Ovary (tissue), 10 donors: ENCODE results near the gene PCSK1N. TPM values are rescaled to one million over a fixed set of nuclear protein-coding genes. Genes with fewer than 3 reads are reported as not detected.
"Not testable (repeated sequence)": the region's sequence is repeated elsewhere in the genome, so short reads cannot be mapped to it uniquely, and the experiment has no call there.

ENCODE experiments used
- DNase-seq, 5 donors: peaks; one replicate each; pipeline ENCODE4 v3.0.0-alpha.2; 2019 to 2020
- H3K27ac ChIP-seq, 2 donors: fragments of 200-600 bp; one replicate each; pipeline versions ENCODE4 v1.5.1 to v1.8.0; 2019 to 2022
- H3K27me3 ChIP-seq: fragments of 200-600 bp; one replicate; pipeline ENCODE4 v1.8.0; 2022
- H3K36me3 ChIP-seq: fragments of 200-600 bp; sonication (generic); one replicate; pipeline ENCODE4 v1.5.1; 2019
- H3K4me1 ChIP-seq: one replicate; pipeline ENCODE4 v1.8.1; 2013; ENCODE audit warnings: mild to moderate bottlenecking, moderate library complexity; ENCODE audit not compliant: insufficient read depth
- H3K4me3 ChIP-seq: fragments of 200-600 bp; sonication (generic); one replicate; pipeline ENCODE4 v1.5.1; 2017
- H3K9me3 ChIP-seq, 2 donors: fragments of 200-600 bp in 1 of 2; sonication (generic) in 1 of 2; one replicate each; pipeline versions ENCODE4 v1.5.1 to v1.8.1; 2013 to 2019; ENCODE audit warnings: mild to moderate bottlenecking in 1 of 2, moderate library complexity in 1 of 2
- EP300 ChIP-seq: sonication (generic); formaldehyde crosslinking; IDR thresholded peaks from one replicate; pipeline ENCODE4 v1.6.1; 2017; ENCODE audit warnings: antibody characterized with exemption
- POLR2A ChIP-seq: fragments of 450-650 bp; IDR thresholded peaks from one replicate; pipeline ENCODE4 v1.6.1; 2017; ENCODE audit warnings: antibody characterized with exemption, mild to moderate bottlenecking, moderate library complexity
- WGBS, 3 donors: extraction: QIAGEN DNeasy Blood & Tissue Kit in 1 of 3; methylation state at CpG; one replicate each; pipeline versions ENCODE4 v1.1.5 to v1.1.7; 2013 to 2017; 5-methylcytosine and 5-hydroxymethylcytosine counted together
- intact Hi-C, 4 donors: fragments of 100-400 bp; cut with DNase I; formaldehyde crosslinking; loops; one replicate each; pipeline versions ENCODE4 v1.11.0 to v1.15.1; 2022 to 2023
- long read RNA-seq, 3 donors: library from polyadenylated mRNA in 2 of 3; unstranded in 2 of 3; transcript quantifications; one replicate each; pipeline ENCODE4 v2.0.0 and lab custom pipeline, GENCODE V29; 2021 to 2026
- polyA plus RNA-seq, 2 donors: library from polyadenylated mRNA; stranded (reverse); fragments of 200-250 nt in 1 of 2; fragments of 350-450 nt in 1 of 2; fragmentation: Illumina TruSeq in 1 of 2; extraction: RNeasy Lipid Tissue Mini Kit (QIAGEN cat#74804) in 1 of 2; gene quantifications; one replicate each; pipeline ENCODE4 v1.2.3, GENCODE V29; 2013 to 2014
- total RNA-seq, 7 donors: library from RNA; depleted of rRNA in 2 of 7; stranded (reverse); fragments of >200 nt in 2 of 7; fragmentation: NEBNext Ultra II Directional in 3 of 7; extraction: Animal tissue kit (Norgen Biotek cat#: 25700) in 3 of 7; gene quantifications; one replicate each; pipeline versions ENCODE4 v1.1.0 to v1.2.4, GENCODE V29; 2016 to 2023
- TF ChIP-seq, protein P1 (sequence below), 3 donors: fragments of 450-650 bp in 2 of 3; fragments of 200-600 bp in 1 of 3; IDR thresholded peaks; one replicate each; pipeline versions ENCODE4 v1.5.1 to v1.8.0; 2016 to 2022; ENCODE audit warnings: antibody characterized with exemption in 3 of 3, mild to moderate bottlenecking in 1 of 3
- donor health status: DM: no; HTN: no; CAD: no; lungs with moderate emphysema.
- donor health status: DM: no; HTN: no; CAD: no.
- donor health status: Bipolar disorder and iron deficiency.
- donor health status: DM: yes; HTN: yes; CAD: no.
- donor health status: DM: no; HTN: no; CAD: no.
- donor health status: DM: yes; HTN: yes; CAD: no.

PCSK1N gene, protein sequence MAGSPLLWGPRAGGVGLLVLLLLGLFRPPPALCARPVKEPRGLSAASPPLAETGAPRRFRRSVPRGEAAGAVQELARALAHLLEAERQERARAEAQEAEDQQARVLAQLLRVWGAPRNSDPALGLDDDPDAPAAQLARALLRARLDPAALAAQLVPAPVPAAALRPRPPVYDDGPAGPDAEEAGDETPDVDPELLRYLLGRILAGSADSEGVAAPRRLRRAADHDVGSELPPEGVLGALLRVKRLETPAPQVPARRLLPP
- total RNA-seq (10 to 100 TPM in 1 of 7 donors, 1 to 10 TPM in 2, under 1 TPM in 4; 0.43 to 10.6 (median 0.84) TPM), polyA plus RNA-seq (under 1 TPM in 1 of 2 donors, not detected in 1; 0.41 TPM)
- long read RNA-seq, donor 1, result 0 reads
- long read RNA-seq, donor 2, transcript PCSK1N-201 (3 exons, 1,050 nt), result major isoform, 111 of 163 reads
- long read RNA-seq, donor 2, partial matches to known transcripts, result 52 of 163 reads
- long read RNA-seq, donor 2, other reads (novel, unspliced or antisense), result 0 of 163 reads
- long read RNA-seq, donor 3, partial matches to known transcripts, result 0 of 4 reads
- long read RNA-seq, donor 3, other reads (novel, unspliced or antisense), result 0 of 4 reads

DNA sequence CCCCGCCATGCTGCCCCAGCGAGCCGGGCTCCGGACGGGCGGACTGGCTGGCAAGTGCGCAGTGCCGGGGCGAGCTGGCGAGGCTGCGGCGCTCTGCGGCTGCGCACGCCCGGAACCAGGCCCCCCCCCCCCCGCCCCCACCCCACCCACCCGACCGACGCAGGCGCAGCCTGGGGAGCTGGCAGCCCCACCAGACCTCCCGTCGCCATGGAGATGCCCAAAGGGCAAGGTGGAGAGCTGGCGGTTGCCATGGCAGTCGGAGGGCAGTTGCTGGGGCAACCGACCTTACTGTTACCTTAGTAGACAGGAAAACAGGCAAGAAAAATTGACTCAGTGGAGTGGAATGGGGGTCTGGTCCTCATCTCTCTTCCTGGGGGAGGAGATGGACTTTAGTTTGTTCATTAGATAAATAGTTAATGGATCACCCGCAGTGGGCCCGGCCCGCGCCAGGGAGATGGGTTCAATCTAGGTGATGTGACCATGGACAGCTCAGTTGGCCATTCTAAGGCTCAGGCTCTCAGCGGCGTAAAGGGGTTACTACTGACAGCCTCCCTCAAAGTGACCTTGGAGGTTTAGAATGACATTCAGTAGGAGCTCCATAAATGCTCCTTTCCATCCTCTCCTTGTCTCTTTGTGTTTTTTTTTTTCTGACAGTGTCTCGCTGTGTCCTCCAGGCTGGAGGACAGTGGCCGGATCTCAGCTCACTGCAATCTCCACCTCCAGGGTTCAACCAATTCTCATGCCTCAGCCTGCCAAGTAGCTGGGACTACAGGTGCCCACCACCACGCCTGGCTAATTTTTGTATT lies at the start of gene PCSK1N:
Gene PCSK1N, minus strand, starts transcription at position 87 of the 806 bp plus-strand sequence. Its CDS starts 78 bp downstream, at position 9.
- WGBS, 3 donors, result 31 to 62% (median 33%) methylated on average over 22 to 35 of the region's 35 CpGs
- no peak for DNase-seq
- Histone ChIP-seq H3K27me3 (no peaks in the 10 kb centered on the region), H3K4me1 (no peaks in the 10 kb centered on the region), H3K36me3 (no peaks in the 10 kb centered on the region), H3K27ac (no peak within 1 kb of the TSS), H3K9me3 (no peaks in the 10 kb centered on the region), H3K4me3 (peak within 1 kb of the TSS; percentile 25)
- TF ChIP-seq EP300, result no peak
- TF ChIP-seq, protein P1, sequence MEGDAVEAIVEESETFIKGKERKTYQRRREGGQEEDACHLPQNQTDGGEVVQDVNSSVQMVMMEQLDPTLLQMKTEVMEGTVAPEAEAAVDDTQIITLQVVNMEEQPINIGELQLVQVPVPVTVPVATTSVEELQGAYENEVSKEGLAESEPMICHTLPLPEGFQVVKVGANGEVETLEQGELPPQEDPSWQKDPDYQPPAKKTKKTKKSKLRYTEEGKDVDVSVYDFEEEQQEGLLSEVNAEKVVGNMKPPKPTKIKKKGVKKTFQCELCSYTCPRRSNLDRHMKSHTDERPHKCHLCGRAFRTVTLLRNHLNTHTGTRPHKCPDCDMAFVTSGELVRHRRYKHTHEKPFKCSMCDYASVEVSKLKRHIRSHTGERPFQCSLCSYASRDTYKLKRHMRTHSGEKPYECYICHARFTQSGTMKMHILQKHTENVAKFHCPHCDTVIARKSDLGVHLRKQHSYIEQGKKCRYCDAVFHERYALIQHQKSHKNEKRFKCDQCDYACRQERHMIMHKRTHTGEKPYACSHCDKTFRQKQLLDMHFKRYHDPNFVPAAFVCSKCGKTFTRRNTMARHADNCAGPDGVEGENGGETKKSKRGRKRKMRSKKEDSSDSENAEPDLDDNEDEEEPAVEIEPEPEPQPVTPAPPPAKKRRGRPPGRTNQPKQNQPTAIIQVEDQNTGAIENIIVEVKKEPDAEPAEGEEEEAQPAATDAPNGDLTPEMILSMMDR (IDR thresholded peaks at IDR 0.05), result no peak
- no peak for TF ChIP-seq POLR2A
- intact Hi-C loops, result no loop called here

DNA sequence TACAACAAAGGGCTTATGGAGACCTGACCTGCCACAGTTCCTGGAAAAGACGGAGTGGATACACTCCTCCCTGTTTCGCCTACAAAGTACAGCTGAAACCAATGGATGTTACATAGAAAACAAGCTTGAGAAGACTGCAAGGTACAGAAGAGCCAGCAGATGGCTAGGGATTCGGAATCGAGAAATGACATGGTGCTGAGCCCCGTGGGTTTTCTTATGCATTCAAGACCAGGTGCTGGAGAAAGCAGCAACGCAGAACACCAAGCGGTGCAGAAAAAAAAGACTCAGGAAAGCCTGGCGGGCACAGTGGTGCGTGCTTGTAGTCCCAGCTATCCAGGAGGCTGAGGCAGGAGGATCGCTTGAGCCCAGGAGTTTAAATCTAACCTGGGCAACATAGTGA lies 48.3 kb upstream of the PCSK1N start:
- no peak for DNase-seq
- H3K27ac ChIP-seq, result no peak overlapping the region

DNA sequence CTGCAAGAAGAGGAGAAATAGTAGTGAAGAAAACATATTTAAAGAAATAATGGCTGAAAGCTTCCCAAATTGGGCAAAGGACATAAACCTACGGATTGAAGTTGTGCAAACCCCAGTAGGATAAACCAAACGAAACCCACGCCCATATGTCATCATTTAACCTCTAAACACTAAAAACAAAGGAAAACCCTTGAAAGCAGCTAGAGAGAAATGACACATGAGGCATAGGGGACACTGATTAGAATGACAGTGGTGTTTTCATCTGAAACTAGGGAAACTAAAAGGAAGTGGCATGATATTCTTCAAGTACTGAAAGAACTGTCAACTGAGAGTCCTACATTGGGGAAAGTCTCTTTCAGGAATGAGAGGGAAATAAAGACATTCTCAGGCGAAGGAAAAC lies 41.5 kb upstream of the PCSK1N start:
- H3K9me3 ChIP-seq, intact Hi-C loops, H3K4me3 ChIP-seq, H3K4me1 ChIP-seq, H3K36me3 ChIP-seq, H3K27ac ChIP-seq, H3K27me3 ChIP-seq, DNase-seq: not testable (repeated sequence)
- WGBS, 3 donors, result 40 to 68% (median 53%) methylated on average over 4 of the region's 4 CpGs

More for the DNA sequence above, 48.3 kb upstream of the PCSK1N start:
- Histone ChIP-seq H3K27me3 (no peaks in the 10 kb centered on the region), H3K36me3 (no peaks in the 10 kb centered on the region), H3K9me3 (no peaks in the 10 kb centered on the region), H3K4me3 (no peak overlapping the region), H3K4me1 (no peaks in the 10 kb centered on the region)
- 70 to 76% (median 73%) methylated on average over 10 of the region's 10 CpGs for WGBS, 3 donors
- TF ChIP-seq, protein P1 (IDR thresholded peaks at IDR 0.05), result no peak
- TF ChIP-seq EP300, result no peak
- no peak for TF ChIP-seq POLR2A
- intact Hi-C loops, result no loop called here

DNA sequence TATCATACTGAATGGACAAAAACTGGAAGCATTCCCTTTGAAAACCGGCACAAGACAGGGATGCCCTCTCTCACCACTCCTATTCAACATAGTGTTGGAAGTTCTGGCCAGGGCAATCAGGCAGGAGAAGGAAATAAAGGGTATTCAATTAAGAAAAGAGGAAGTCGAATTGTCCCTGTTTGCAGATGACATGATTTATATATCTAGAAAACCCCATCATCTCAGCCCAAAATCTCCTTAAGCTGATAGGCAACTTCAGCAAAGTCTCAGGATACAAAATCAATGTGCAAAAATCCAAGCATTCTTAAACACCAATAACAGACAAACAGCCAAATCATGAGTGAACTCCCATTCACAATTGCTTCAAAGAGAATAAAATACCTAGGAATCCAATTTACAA lies 36.6 kb upstream of the PCSK1N start:
- not testable (repeated sequence) for H3K27ac ChIP-seq, H3K36me3 ChIP-seq

DNA sequence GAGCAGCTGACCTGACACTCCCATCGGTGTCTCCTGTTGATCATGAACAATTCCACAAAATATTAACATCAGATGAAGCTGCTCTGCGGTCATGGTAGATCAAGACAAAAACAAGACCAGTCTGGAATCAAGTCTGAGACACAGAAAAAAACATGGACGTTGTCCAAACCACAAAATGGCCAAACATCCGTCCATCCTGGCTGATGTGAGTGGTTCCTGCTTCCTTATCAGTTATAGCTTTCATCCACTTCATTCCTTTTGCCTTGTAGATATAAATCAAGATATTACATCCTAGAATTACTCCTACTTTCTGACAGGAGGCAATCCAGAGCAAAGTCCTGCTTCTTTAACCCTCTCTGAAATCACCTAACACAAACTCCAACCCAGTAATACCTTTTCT lies 28.8 kb upstream of the PCSK1N start:
- Histone ChIP-seq H3K36me3 (no peaks in the 10 kb centered on the region), H3K27ac (no peak overlapping the region), H3K9me3 (no peaks in the 10 kb centered on the region), H3K4me1 (no peaks in the 10 kb centered on the region), H3K4me3 (no peak overlapping the region), H3K27me3 (no peaks in the 10 kb centered on the region)
- TF ChIP-seq, protein P1 (IDR thresholded peaks at IDR 0.05), result no peak
- TF ChIP-seq POLR2A (no peak), EP300 (no peak)
- WGBS, 3 donors, result 23 to 35% (median 24%) methylated on average over 4 of the region's 4 CpGs
- DNase-seq, result no peak
- intact Hi-C loops, result no loop called here

More for the DNA sequence above, 36.6 kb upstream of the PCSK1N start:
- H3K4me3 ChIP-seq, H3K9me3 ChIP-seq, intact Hi-C loops, H3K4me1 ChIP-seq, H3K27me3 ChIP-seq, DNase-seq: not testable (repeated sequence)
- WGBS, 3 donors, result 38 to 64% (median 56%) methylated on average over 1 to 2 of the region's 2 CpGs
